IMR-90 (cell line): ENCODE results near the gene GSG1L. TPM values are rescaled to one million over a fixed set of nuclear protein-coding genes. Genes with fewer than 3 reads are reported as not detected.

Experiments
- ATAC-seq: fragments of 200-7000 bp; cut with Tn5 transposase; 2 replicates; pipeline ENCODE4 v1.9.1; 2020; ENCODE audit warnings: low read depth, mild to moderate bottlenecking, moderate library complexity
- BruUV-seq: library from RNA; stranded (reverse); fragments of 400-500 nt; replicated peaks from 2 replicates; lab custom pipeline; 2021; lab: Mats Ljungman, UMichigan
- CTCF ChIA-PET: fragments of 300-600 bp; formaldehyde crosslinking; extraction: SDS; loops from one replicate; lab custom pipeline; 2021; ENCODE audit warnings: antibody characterized with exemption; lab: Yijun Ruan, JAX
- POLR2A ChIA-PET: fragments of 300-600 bp; sonication (Branson Sonifier 250); formaldehyde crosslinking; loops from one replicate; lab custom pipeline; 2022; ENCODE audit warnings: antibody characterized with exemption; ENCODE audit not compliant: unreplicated experiment; lab: Charles Lee
- DNase-seq: peaks from one replicate; pipeline ENCODE4 v3.0.0; 2013
- H2AFZ ChIP-seq: replicated peaks from 2 replicates; pipeline ENCODE3; 2013; ENCODE audit warnings: low read length, mild to moderate bottlenecking; ENCODE audit not compliant: poor library complexity
- H2AK5ac ChIP-seq: 2 replicates; pipeline ENCODE4 v1.6.1; 2013; ENCODE audit warnings: low read depth, low read length, inconsistent platforms
- H2AK9ac ChIP-seq: replicated peaks from 2 replicates; pipeline ENCODE3; 2013; ENCODE audit warnings: mild to moderate bottlenecking, low read depth, low read length, moderate library complexity; ENCODE audit not compliant: poor library complexity
- H2BK120ac ChIP-seq: 2 replicates; pipeline ENCODE4 v1.6.1; 2013; ENCODE audit warnings: low read depth, low read length, inconsistent platforms
- H2BK15ac ChIP-seq: 3 replicates; pipeline ENCODE4 v1.6.1; 2013; ENCODE audit warnings: low read depth, low read length, inconsistent platforms
- H2BK20ac ChIP-seq: 2 replicates; pipeline ENCODE4 v1.6.1; 2013; ENCODE audit warnings: low read depth, mild to moderate bottlenecking, inconsistent platforms, low read length, moderate library complexity
- H2BK5ac ChIP-seq: 2 replicates; pipeline ENCODE4 v1.6.1; 2013; ENCODE audit warnings: mild to moderate bottlenecking, low read depth, low read length, inconsistent platforms; ENCODE audit not compliant: poor library complexity, severe bottlenecking
- H3K14ac ChIP-seq: replicated peaks from 2 replicates; pipeline ENCODE4 v1.6.1; 2013; ENCODE audit warnings: low read depth, low read length, inconsistent platforms
- H3K18ac ChIP-seq: 2 replicates; pipeline ENCODE4 v1.6.1; 2013; ENCODE audit warnings: low read depth, low read length, control low read depth
- H3K23ac ChIP-seq: 2 replicates; pipeline ENCODE4 v1.6.1; 2013; ENCODE audit warnings: low read depth, low read length, inconsistent platforms
- H3K27ac ChIP-seq: 2 replicates; pipeline ENCODE4 v1.5.1; 2013; ENCODE audit warnings: mild to moderate bottlenecking, control low read depth, low read length; ENCODE audit not compliant: insufficient read depth
- H3K27me3 ChIP-seq: 2 replicates; pipeline ENCODE4 v1.6.1; 2013; ENCODE audit warnings: low read length; ENCODE audit not compliant: control insufficient read depth, insufficient read depth
- H3K36me3 ChIP-seq: 2 replicates; pipeline ENCODE4 v1.6.1; 2013; ENCODE audit warnings: low read length, mixed read lengths; ENCODE audit not compliant: control insufficient read depth, insufficient read depth
- H3K4ac ChIP-seq: 2 replicates; pipeline ENCODE4 v1.6.1; 2013; ENCODE audit warnings: low read depth, low read length, inconsistent platforms
- H3K4me1 ChIP-seq: 2 replicates; pipeline ENCODE4 v1.6.1; 2013; ENCODE audit warnings: low read length, mixed read lengths; ENCODE audit not compliant: control insufficient read depth, insufficient read depth
- H3K4me2 ChIP-seq: 2 replicates; pipeline ENCODE4 v1.6.1; 2013; ENCODE audit warnings: low read depth, mild to moderate bottlenecking, control low read depth, low read length, moderate library complexity
- H3K4me3 ChIP-seq: 2 replicates; pipeline ENCODE4 v1.5.1; 2013; ENCODE audit warnings: low read depth, mild to moderate bottlenecking, control low read depth, low read length, moderate library complexity; ENCODE audit not compliant: insufficient read depth
- H3K56ac ChIP-seq: 2 replicates; pipeline ENCODE4 v1.6.1; 2013; ENCODE audit warnings: low read length, inconsistent platforms; ENCODE audit not compliant: insufficient read depth; ENCODE audit errors: extremely low read depth
- H3K79me1 ChIP-seq, 2 experiments: 2 replicates each; pipeline ENCODE4 v1.6.1; 2013; ENCODE audit warnings: low read length in 2 of 2, inconsistent platforms in 1 of 2, low read depth in 1 of 2
- H3K9ac ChIP-seq: 2 replicates; pipeline ENCODE4 v1.6.1; 2013; ENCODE audit warnings: low read depth, low read length, control low read depth
- H3K9me1 ChIP-seq: 2 replicates; pipeline ENCODE4 v1.6.1; 2013; ENCODE audit warnings: low read length, inconsistent platforms; ENCODE audit not compliant: insufficient read depth
- H3K9me3 ChIP-seq: 2 replicates; pipeline ENCODE4 v1.6.1; 2013; ENCODE audit warnings: low read length; ENCODE audit not compliant: control insufficient read depth, insufficient read depth
- H4K20me1 ChIP-seq: 2 replicates; pipeline ENCODE4 v1.6.1; 2013; ENCODE audit warnings: low read length, inconsistent platforms; ENCODE audit not compliant: insufficient read depth
- H4K5ac ChIP-seq: 2 replicates; pipeline ENCODE4 v1.6.1; 2013; ENCODE audit warnings: mild to moderate bottlenecking, low read depth, low read length, control low read depth
- H4K8ac ChIP-seq, 2 experiments: 2 replicates each; pipeline ENCODE4 v1.6.1; 2013; ENCODE audit warnings: low read depth in 2 of 2, low read length in 2 of 2, control low read depth in 1 of 2, inconsistent platforms in 1 of 2
- H4K91ac ChIP-seq: 2 replicates; pipeline ENCODE4 v1.6.1; 2013; ENCODE audit warnings: low read depth, low read length, inconsistent platforms; ENCODE audit not compliant: insufficient read depth
- CHD1 ChIP-seq: IDR thresholded peaks from 2 replicates; pipeline ENCODE4 v1.6.1; 2012; ENCODE audit warnings: low read depth, low read length, improper control_type of control experiment
- MAFK ChIP-seq: IDR thresholded peaks from 2 replicates; pipeline ENCODE4 v1.6.1; 2012; ENCODE audit warnings: low read depth, low read length, improper control_type of control experiment
- MAZ ChIP-seq: IDR thresholded peaks from 2 replicates; pipeline ENCODE4 v1.6.1; 2012; ENCODE audit warnings: low read depth, mild to moderate bottlenecking, low read length, improper control_type of control experiment, moderate library complexity, borderline replicate concordance
- NFE2L2 ChIP-seq: fragments of 150-350 bp; IDR thresholded peaks from 2 replicates; pipeline ENCODE4 v1.6.1; 2016; ENCODE audit warnings: low read depth, mild to moderate bottlenecking, low read length
- POLR2A ChIP-seq: IDR thresholded peaks from 2 replicates; pipeline ENCODE4 v1.6.1; 2012; ENCODE audit warnings: mild to moderate bottlenecking, low read depth, low read length
- WGBS, 2 experiments: methylation state at CpG; one replicate each; pipeline versions ENCODE4 v1.1.5 to v1.1.7; 2013; ENCODE audit warnings: missing lambda C conversion rate in 2 of 2; ENCODE audit not compliant: insufficient read length in 1 of 2; ENCODE audit errors: extremely low coverage in 2 of 2; 5-methylcytosine and 5-hydroxymethylcytosine counted together
- dilution Hi-C: fragments of 300-500 bp; cut with HindIII; formaldehyde crosslinking; loops from one replicate; pipeline ENCODE4 v1.14.3; 2018; ENCODE audit warnings: low sequenced_read_pairs; ENCODE audit not compliant: unreplicated experiment
- in situ Hi-C: fragments of 300-500 bp; cut with MboI; formaldehyde crosslinking; loops from 3 replicates; pipeline ENCODE4 v1.14.3; 2019; ENCODE audit warnings: low sequenced_read_pairs, inconsistent platforms, mixed read lengths
- intact Hi-C: fragments of 100-400 bp; cut with micrococcal nuclease; formaldehyde crosslinking; loops from 2 replicates; pipeline ENCODE4 v1.10.0; 2022
- polyA plus RNA-seq, 3 experiments: library from polyadenylated mRNA; depleted of rRNA; stranded (reverse); fragments of >200 nt; gene quantifications; 2 replicates each; pipeline ENCODE4 v1.2.3, GENCODE V29; 2012; ENCODE audit warnings: low replicate concordance in 1 of 3
- total RNA-seq: library from RNA; depleted of rRNA; stranded (reverse); fragments of >200 nt; gene quantifications from 2 replicates; pipeline ENCODE4 v1.2.3, GENCODE V29; 2012
- TF ChIP-seq, protein P1 (sequence below): fragments of 150-350 bp; IDR thresholded peaks from 2 replicates; pipeline ENCODE4 v1.6.1; 2016; ENCODE audit warnings: low read depth, mild to moderate bottlenecking, low read length, moderate library complexity, borderline replicate concordance

GSG1L gene
- total and polyA plus RNA-seq, 2 of the 4 experiments (the other 2 are of a cell fraction), result not detected

DNA sequence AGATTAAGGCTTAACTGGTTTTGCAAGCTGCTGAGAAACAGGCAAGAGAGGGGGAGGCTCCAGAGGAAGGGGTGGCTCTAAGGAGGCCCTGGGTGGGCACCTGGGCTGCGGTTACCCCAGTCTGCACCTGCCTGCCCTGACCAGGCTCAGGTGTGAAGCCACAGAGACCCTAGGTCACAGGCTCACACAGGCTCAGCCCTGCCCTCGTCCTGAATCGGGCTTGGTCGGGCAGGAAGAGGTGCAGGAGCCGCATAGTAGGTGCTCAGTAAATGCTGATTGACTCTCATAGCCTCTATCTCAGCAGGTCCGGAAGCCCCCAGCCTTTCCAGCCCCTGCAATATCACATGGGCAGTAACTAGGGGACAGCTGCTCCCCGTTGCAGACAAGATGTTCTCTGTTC, 203.4 kb downstream of the GSG1L start:
- DNase-seq (no peak), ATAC-seq (no peak)
- Histone ChIP-seq H2AFZ (no peak overlapping the region), H3K27me3 (peaks cover 2% of the 10 kb centered on the region; the same call in 1 of the 2 replicates), H3K14ac (no peak overlapping the region), H2BK15ac (no peak overlapping the region), H3K4me1 (no peaks in the 10 kb centered on the region), H2AK5ac (no peak overlapping the region), H3K4me3 (no peak overlapping the region), H2BK20ac (no peak overlapping the region), H4K20me1 (no peaks in the 10 kb centered on the region), H4K91ac (no peak overlapping the region), H3K36me3 (no peaks in the 10 kb centered on the region), H3K56ac (no peak overlapping the region), H4K5ac (no peak overlapping the region), H3K9ac (no peak overlapping the region), H3K18ac (no peak overlapping the region), H4K8ac (no peak overlapping the region), H3K4ac (no peak overlapping the region), H3K27ac (no peak overlapping the region), H2BK5ac (no peak overlapping the region), H3K79me1 (no peaks in the 10 kb centered on the region), H2BK120ac (no peak overlapping the region), H3K9me1 (no peaks in the 10 kb centered on the region), H3K9me3 (peaks cover 9% of the 10 kb centered on the region), H3K4me2 (no peak overlapping the region), H3K23ac (no peak overlapping the region), H2AK9ac (no peak overlapping the region)
- ChIA-PET CTCF (no interaction called here), POLR2A (no interaction called here)
- no TSS peak for BruUV-seq
- no CpG with 5 or more reads among the region's 7 CpGs for WGBS, 2 experiments
- dilution Hi-C loops (no loop called here), intact Hi-C loops (no loop called here), in situ Hi-C loops (no loop called here)
- TF ChIP-seq NFE2L2 (no peak), MAZ (no peak), MAFK (no peak), POLR2A (no peak), CHD1 (no peak)
- TF ChIP-seq, protein P1, sequence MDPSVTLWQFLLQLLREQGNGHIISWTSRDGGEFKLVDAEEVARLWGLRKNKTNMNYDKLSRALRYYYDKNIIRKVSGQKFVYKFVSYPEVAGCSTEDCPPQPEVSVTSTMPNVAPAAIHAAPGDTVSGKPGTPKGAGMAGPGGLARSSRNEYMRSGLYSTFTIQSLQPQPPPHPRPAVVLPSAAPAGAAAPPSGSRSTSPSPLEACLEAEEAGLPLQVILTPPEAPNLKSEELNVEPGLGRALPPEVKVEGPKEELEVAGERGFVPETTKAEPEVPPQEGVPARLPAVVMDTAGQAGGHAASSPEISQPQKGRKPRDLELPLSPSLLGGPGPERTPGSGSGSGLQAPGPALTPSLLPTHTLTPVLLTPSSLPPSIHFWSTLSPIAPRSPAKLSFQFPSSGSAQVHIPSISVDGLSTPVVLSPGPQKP, result no peak
